SK-N-MC (cell line): Measurements from ENCODE around the gene PLAAT4.
"Not testable (repeated sequence)": the region's sequence is repeated elsewhere in the genome, so short reads cannot be mapped to it uniquely, and the experiment has no call there.

Source experiments
- EZH2 ChIP-seq: fragments of 200-600 bp; sonication (generic); IDR thresholded peaks from one replicate; pipeline ENCODE4 v1.6.1; 2017; ENCODE audit warnings: antibody characterized with exemption
- FOXP2 ChIP-seq: optimal IDR thresholded peaks from 2 replicates; pipeline ENCODE3; 2011; ENCODE audit warnings: mild to moderate bottlenecking, moderate library complexity; ENCODE audit not compliant: insufficient read depth; ENCODE audit errors: extremely low read length, control extremely low read depth
- POLR2AphosphoS5 ChIP-seq: IDR thresholded peaks from 2 replicates; pipeline ENCODE4 v1.6.1; 2012; ENCODE audit warnings: mild to moderate bottlenecking, low read depth, low read length, borderline replicate concordance

GRCh38 chr11:63578882-63579281 lies 42.3 kb downstream of the PLAAT4 start:
- TF ChIP-seq POLR2AphosphoS5, EZH2, FOXP2: not testable (repeated sequence)
